HG02610 (cell line): ENCODE measurements around the gene OPCML.

ENCODE experiments used
- ATAC-seq: cut with Tn5 transposase; IDR thresholded peaks from one replicate; pipeline ENCODE4 v1.9.1; 2021; ENCODE audit warnings: mild to moderate bottlenecking, moderate library complexity; ENCODE audit not compliant: unreplicated experiment

The OPCML gene

GRCh38 chr11:132873841-132874240 is 658.5 kb downstream of the OPCML start:
- ATAC-seq = no peak

GRCh38 chr11:132872211-132872610 is 660.1 kb downstream of the OPCML start:
- no peak for ATAC-seq

GRCh38 chr11:132866783-132867545 is 665.3 kb downstream of the OPCML start:
- ATAC-seq = no peak

- ATAC-seq = no peak
Observed at GRCh38 chr11:132865623-132866022, 666.7 kb downstream of the OPCML start.

GRCh38 chr11:132864811-132865576 is 667.3 kb downstream of the OPCML start:
- no peak for ATAC-seq

- no peak for ATAC-seq
Observed at GRCh38 chr11:132862933-132863332, 669.4 kb downstream of the OPCML start.

- no peak for ATAC-seq
Observed at GRCh38 chr11:132862137-132862536, 670.2 kb downstream of the OPCML start.

GRCh38 chr11:132859306-132859705 is 673.0 kb downstream of the OPCML start:
- no peak for ATAC-seq

- ATAC-seq = no peak
Observed at GRCh38 chr11:132858223-132858622, 674.1 kb downstream of the OPCML start.

- no peak for ATAC-seq
Observed at GRCh38 chr11:132856032-132856431, 676.3 kb downstream of the OPCML start.

GRCh38 chr11:132855516-132855915 is 676.8 kb downstream of the OPCML start:
- no peak for ATAC-seq

GRCh38 chr11:132853886-132854285 is 678.4 kb downstream of the OPCML start:
- no peak for ATAC-seq

GRCh38 chr11:132852361-132852760 is 679.9 kb downstream of the OPCML start:
- no peak for ATAC-seq

GRCh38 chr11:132851247-132851646 is 681.1 kb downstream of the OPCML start:
- ATAC-seq = no peak

GRCh38 chr11:132850266-132850665 is 682.0 kb downstream of the OPCML start:
- ATAC-seq = no peak

- ATAC-seq = no peak
Observed at GRCh38 chr11:132848336-132848735, 684.0 kb downstream of the OPCML start.

GRCh38 chr11:132846075-132846474 is 686.2 kb downstream of the OPCML start:
- ATAC-seq = no peak

GRCh38 chr11:132844956-132845696 is 687.2 kb downstream of the OPCML start:
- no peak for ATAC-seq

GRCh38 chr11:132840660-132841059 is 691.6 kb downstream of the OPCML start:
- ATAC-seq = no peak

- no peak for ATAC-seq
Observed at GRCh38 chr11:132840191-132840590, 692.1 kb downstream of the OPCML start.

GRCh38 chr11:132839236-132839945 is 692.9 kb downstream of the OPCML start:
- ATAC-seq = no peak
